ENCODE measurements around the gene WDR70.
A peak's percentile ranks its signal among the peaks of the same experiment; 100 is the strongest.

Gene WDR70

GRCh38 chr5:37554938-37555337, 175.8 kb downstream of the WDR70 start:
- no peak for TF ChIP-seq ZFX (IDR thresholded peaks at IDR 0.05)
- TF ChIP-seq, protein P1, sequence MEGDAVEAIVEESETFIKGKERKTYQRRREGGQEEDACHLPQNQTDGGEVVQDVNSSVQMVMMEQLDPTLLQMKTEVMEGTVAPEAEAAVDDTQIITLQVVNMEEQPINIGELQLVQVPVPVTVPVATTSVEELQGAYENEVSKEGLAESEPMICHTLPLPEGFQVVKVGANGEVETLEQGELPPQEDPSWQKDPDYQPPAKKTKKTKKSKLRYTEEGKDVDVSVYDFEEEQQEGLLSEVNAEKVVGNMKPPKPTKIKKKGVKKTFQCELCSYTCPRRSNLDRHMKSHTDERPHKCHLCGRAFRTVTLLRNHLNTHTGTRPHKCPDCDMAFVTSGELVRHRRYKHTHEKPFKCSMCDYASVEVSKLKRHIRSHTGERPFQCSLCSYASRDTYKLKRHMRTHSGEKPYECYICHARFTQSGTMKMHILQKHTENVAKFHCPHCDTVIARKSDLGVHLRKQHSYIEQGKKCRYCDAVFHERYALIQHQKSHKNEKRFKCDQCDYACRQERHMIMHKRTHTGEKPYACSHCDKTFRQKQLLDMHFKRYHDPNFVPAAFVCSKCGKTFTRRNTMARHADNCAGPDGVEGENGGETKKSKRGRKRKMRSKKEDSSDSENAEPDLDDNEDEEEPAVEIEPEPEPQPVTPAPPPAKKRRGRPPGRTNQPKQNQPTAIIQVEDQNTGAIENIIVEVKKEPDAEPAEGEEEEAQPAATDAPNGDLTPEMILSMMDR (conservative IDR thresholded peaks at IDR 0.05) = peak; percentile 40
- no peak overlapping the region for H3K27ac ChIP-seq

DNA sequence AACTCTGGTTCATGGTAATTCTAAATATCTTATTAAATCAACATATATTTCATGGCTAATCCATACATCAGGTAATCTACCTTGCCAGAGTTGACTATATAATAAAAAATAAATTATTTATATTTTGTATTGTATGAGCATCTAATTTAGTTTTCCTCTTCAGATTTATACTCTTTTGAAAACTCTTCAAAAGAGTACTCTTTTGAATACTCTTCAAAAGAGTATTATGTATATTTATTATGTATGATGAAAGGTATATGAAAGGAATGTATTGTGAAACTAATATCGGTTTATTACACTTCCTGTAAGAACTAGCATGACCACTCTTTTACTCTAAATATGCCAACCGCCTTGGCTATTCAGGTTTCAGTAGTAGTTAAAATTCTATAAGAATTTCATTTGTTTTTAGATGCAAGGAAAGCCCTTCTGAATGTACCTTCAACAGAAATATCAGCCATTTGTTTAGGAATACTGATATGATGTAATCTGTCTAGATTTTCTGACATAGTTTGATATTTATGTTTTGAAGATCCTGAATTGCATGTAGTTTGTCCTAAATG, 178.7 kb downstream of the WDR70 start:
- no peak overlapping the region for H3K27ac ChIP-seq
- TF ChIP-seq, protein P1 (conservative IDR thresholded peaks at IDR 0.05) = no peak

GRCh38 chr5:37565062-37565670, 186.0 kb downstream of the WDR70 start:
- TF ChIP-seq, protein P1 (conservative IDR thresholded peaks at IDR 0.05) = no peak
- TF ChIP-seq ZFX (IDR thresholded peaks at IDR 0.05) = no peak

GRCh38 chr5:37567566-37567965, 188.4 kb downstream of the WDR70 start:
- no peak overlapping the region for H3K27ac ChIP-seq
- no peak for TF ChIP-seq ZFX (IDR thresholded peaks at IDR 0.05)
- TF ChIP-seq, protein P1 (conservative IDR thresholded peaks at IDR 0.05) = no peak

More at GRCh38 chr5:37565062-37565670, 186.0 kb downstream of the WDR70 start:
- H3K27ac ChIP-seq = no peak overlapping the region

GRCh38 chr5:37568018-37568753, 189.1 kb downstream of the WDR70 start:
- TF ChIP-seq, protein P1 (conservative IDR thresholded peaks at IDR 0.05) = no peak
- no peak overlapping the region for H3K27ac ChIP-seq

DNA sequence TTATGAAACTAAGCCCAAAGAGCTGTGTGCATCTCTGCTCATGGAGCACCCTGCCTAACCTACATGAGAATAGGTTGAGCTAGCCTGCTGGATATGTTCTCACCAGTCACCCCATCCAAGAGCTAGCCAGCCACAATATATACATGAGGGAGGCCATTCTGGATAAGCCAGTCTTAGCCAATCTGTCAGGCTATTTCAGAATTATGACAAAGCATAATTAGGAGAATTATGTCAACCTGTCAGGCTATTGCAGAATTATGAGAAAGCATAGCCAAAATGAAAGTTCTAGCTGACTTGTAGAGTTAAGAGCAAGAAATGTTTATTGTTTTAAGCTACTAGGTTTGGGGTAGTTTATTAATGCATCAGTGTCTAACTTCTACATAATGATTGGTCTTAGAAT, 189.8 kb downstream of the WDR70 start:
- no peak for TF ChIP-seq ZFX (IDR thresholded peaks at IDR 0.05)
- TF ChIP-seq, protein P1 (conservative IDR thresholded peaks at IDR 0.05) = no peak
- H3K27ac ChIP-seq = no peak overlapping the region

DNA sequence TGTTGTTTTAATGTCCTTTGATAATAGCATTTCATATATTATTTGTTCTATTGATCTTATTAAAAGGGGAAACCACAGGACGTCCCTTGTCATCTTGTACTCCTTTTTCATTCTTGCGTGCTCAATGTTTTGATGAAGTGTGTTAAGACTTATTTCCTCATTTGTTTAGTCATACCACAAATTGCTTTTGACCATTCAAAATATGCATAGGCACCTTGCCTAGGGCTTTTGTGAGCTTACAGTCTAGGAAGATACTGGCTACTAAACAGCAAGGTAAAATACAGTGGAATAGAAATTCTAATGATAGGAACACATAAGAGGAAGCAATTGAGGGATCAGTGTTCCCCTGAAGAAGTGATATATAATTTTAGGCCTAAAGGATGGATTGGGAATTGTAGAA, 190.3 kb downstream of the WDR70 start:
- TF ChIP-seq, protein P1 (conservative IDR thresholded peaks at IDR 0.05) = no peak
- no peak for TF ChIP-seq ZFX (IDR thresholded peaks at IDR 0.05)
- H3K27ac ChIP-seq = no peak overlapping the region

All from C4-2B (cell line).